Measurements from ENCODE around the gene TSPAN9. TPM values are rescaled to one million over a fixed set of nuclear protein-coding genes. Genes with fewer than 3 reads are reported as not detected.

Gene TSPAN9
- total and polyA plus RNA-seq, 4 donors, result 27.6 to 40.1 (median 30.9) TPM

GRCh38 chr12:3117144-3117581 is 40.0 kb downstream of the TSPAN9 start:
- H3K36me3 ChIP-seq (ENCODE audit: control insufficient read depth, insufficient read depth, low read length), result no peaks in the 10 kb centered on the region
- no peak overlapping the region for H3K4me3 ChIP-seq (ENCODE audit: low read depth, low read length)
- H3K9me3 ChIP-seq (ENCODE audit: control insufficient read depth, insufficient read depth, low read length), result no peaks in the 10 kb centered on the region
- peaks cover 38% of the 10 kb centered on the region for H3K4me1 ChIP-seq (ENCODE audit: control insufficient read depth, insufficient read depth, low read length)
- no peaks in the 10 kb centered on the region for H3K27me3 ChIP-seq (ENCODE audit: control insufficient read depth, insufficient read depth, low read length)
- no peak for DNase-seq (ENCODE audit: low read depth in 4 of 6, low spot score in 6 of 6)
- WGBS (ENCODE audit: insufficient coverage), result 71% methylated on average over 7 of the region's 10 CpGs
- no peak overlapping the region for H3K27ac ChIP-seq (ENCODE audit: low read depth, low read length)

DNA sequence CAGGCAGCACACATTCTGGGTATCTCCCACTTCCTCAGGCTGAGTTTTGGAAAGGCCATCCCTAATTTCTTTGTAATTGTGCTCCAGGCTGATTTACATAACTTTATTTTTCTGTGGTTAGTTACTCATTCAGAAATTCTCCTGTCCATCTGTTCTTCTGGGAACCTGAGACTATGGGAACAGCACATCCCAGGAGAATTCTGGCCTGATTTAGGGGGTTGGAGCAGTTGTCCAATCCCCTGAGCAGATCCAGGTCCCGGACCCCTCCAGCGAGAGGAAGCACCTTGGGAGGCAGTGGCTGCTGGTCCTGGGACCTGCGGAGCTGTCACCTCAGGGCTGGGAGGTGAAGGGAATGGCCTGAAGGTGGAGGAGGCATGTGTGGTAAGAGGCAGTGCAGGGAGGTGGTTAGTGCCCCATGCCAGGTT is 40.4 kb downstream of the TSPAN9 start:
- Histone ChIP-seq H3K9me3 (ENCODE audit: control insufficient read depth, insufficient read depth, low read length) (no peaks in the 10 kb centered on the region), H3K27ac (ENCODE audit: low read depth, low read length) (no peak overlapping the region), H3K27me3 (ENCODE audit: control insufficient read depth, insufficient read depth, low read length) (no peaks in the 10 kb centered on the region), H3K36me3 (ENCODE audit: control insufficient read depth, insufficient read depth, low read length) (no peaks in the 10 kb centered on the region), H3K4me1 (ENCODE audit: control insufficient read depth, insufficient read depth, low read length) (peaks cover 39% of the 10 kb centered on the region), H3K4me3 (ENCODE audit: low read depth, low read length) (no peak overlapping the region)
- no peak for DNase-seq (ENCODE audit: low read depth in 4 of 6, low spot score in 6 of 6)
- 82% methylated on average over 3 of the region's 3 CpGs for WGBS (ENCODE audit: insufficient coverage)

- H3K4me1 ChIP-seq (ENCODE audit: control insufficient read depth, insufficient read depth, low read length), result peaks cover 46% of the 10 kb centered on the region
- H3K9me3 ChIP-seq (ENCODE audit: control insufficient read depth, insufficient read depth, low read length), result no peaks in the 10 kb centered on the region
- H3K27me3 ChIP-seq (ENCODE audit: control insufficient read depth, insufficient read depth, low read length), result no peaks in the 10 kb centered on the region
- no peak overlapping the region for H3K4me3 ChIP-seq (ENCODE audit: low read depth, low read length)
- DNase-seq (ENCODE audit: low read depth in 4 of 6, low spot score in 6 of 6), result no peak
- no peaks in the 10 kb centered on the region for H3K36me3 ChIP-seq (ENCODE audit: control insufficient read depth, insufficient read depth, low read length)
- peak overlapping the region; percentile 47 for H3K27ac ChIP-seq (ENCODE audit: low read depth, low read length)
- 90% methylated on average over 2 of the region's 9 CpGs for WGBS (ENCODE audit: insufficient coverage)
Observed at GRCh38 chr12:3119192-3119755, 42.1 kb downstream of the TSPAN9 start.

DNA sequence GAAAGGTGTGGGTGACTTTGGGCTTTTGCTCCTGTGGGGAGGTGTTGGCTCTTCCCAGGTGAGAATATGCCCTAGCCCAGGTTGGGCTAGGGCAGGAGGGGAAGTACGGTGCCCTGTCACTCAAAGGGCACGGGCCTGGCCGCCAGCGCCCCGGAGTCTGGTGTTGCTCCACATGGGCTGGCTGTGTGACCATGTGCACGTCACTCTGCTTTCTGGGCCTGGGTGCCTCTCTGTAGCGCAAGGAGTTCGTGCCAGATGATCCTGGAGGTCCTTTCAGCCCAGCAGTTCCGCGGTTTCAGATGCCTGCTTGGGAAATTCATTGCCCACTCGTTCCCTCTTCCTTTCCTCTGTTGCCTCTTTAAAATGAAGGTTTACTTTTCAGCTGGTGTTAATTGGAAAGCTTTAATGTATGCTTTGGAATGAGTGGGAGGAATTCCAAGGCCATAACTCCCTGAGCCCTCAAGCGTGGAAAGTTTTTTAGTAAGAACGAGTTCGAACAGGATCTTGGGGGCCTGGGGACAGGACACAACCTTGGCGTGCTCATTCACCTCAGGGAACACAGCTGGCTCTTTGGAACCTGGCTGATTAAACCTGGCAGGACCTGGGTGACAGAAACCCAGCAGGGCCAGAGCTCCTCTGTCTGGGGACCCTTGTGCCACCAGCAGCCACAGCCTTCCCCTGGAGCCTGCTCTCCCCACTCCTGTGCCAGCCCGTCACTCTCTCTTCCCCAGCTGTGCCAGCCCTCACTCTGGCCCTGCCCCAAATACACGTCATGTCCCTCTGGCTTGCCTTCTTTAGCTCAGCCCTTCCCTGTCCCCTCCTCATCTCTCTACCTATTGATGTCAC is 42.8 kb downstream of the TSPAN9 start:
- peaks cover 46% of the 10 kb centered on the region for H3K4me1 ChIP-seq (ENCODE audit: control insufficient read depth, insufficient read depth, low read length)
- WGBS (ENCODE audit: insufficient coverage), result 40% methylated on average over 16 of the region's 17 CpGs
- H3K9me3 ChIP-seq (ENCODE audit: control insufficient read depth, insufficient read depth, low read length), result no peaks in the 10 kb centered on the region
- H3K27me3 ChIP-seq (ENCODE audit: control insufficient read depth, insufficient read depth, low read length), result no peaks in the 10 kb centered on the region
- peak overlapping the region; percentile 47 for H3K27ac ChIP-seq (ENCODE audit: low read depth, low read length)
- no peaks in the 10 kb centered on the region for H3K36me3 ChIP-seq (ENCODE audit: control insufficient read depth, insufficient read depth, low read length)
- no peak overlapping the region for H3K4me3 ChIP-seq (ENCODE audit: low read depth, low read length)
- DNase-seq (ENCODE audit: low read depth in 4 of 6, low spot score in 6 of 6), result peak in 2 of 6 donors; percentile 81 to 87

DNA sequence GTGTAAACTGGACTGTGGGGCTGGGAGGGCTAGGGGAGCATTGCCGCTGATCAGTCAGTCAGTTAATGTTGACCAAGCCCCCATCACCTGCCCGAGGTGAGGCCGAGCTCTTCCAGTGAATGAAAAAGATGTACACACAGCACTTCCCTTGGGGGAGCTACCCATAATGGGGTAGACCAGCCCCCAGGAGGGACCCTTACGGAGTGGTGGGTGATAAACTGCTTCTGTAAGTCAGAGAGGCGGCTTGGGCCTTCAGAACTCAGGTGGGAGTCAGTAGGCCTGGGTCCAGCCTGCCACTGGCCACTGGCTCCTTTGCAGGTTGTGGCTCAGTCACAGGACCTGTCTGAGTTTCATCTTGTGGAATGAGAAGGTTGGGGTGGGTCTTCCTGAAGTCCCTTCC is 43.5 kb downstream of the TSPAN9 start:
- Histone ChIP-seq H3K36me3 (ENCODE audit: control insufficient read depth, insufficient read depth, low read length) (no peaks in the 10 kb centered on the region), H3K4me3 (ENCODE audit: low read depth, low read length) (no peak overlapping the region), H3K9me3 (ENCODE audit: control insufficient read depth, insufficient read depth, low read length) (peaks cover 3% of the 10 kb centered on the region), H3K27ac (ENCODE audit: low read depth, low read length) (no peak overlapping the region), H3K27me3 (ENCODE audit: control insufficient read depth, insufficient read depth, low read length) (no peaks in the 10 kb centered on the region), H3K4me1 (ENCODE audit: control insufficient read depth, insufficient read depth, low read length) (peaks cover 46% of the 10 kb centered on the region)
- DNase-seq (ENCODE audit: low read depth in 4 of 6, low spot score in 6 of 6), result no peak
- WGBS (ENCODE audit: insufficient coverage), result 95% methylated on average over 5 of the region's 5 CpGs

GRCh38 chr12:3122841-3123678 is 45.9 kb downstream of the TSPAN9 start:
- no peak overlapping the region for H3K4me3 ChIP-seq (ENCODE audit: low read depth, low read length)
- no peaks in the 10 kb centered on the region for H3K27me3 ChIP-seq (ENCODE audit: control insufficient read depth, insufficient read depth, low read length)
- peak overlapping the region; percentile 48 for H3K27ac ChIP-seq (ENCODE audit: low read depth, low read length)
- peaks cover 3% of the 10 kb centered on the region for H3K9me3 ChIP-seq (ENCODE audit: control insufficient read depth, insufficient read depth, low read length)
- WGBS (ENCODE audit: insufficient coverage), result 80% methylated on average over 11 of the region's 13 CpGs
- DNase-seq (ENCODE audit: low read depth in 4 of 6, low spot score in 6 of 6), result no peak
- H3K4me1 ChIP-seq (ENCODE audit: control insufficient read depth, insufficient read depth, low read length), result peaks cover 34% of the 10 kb centered on the region
- no peaks in the 10 kb centered on the region for H3K36me3 ChIP-seq (ENCODE audit: control insufficient read depth, insufficient read depth, low read length)

GRCh38 chr12:3123729-3124128 is 46.5 kb downstream of the TSPAN9 start:
- Histone ChIP-seq H3K4me3 (ENCODE audit: low read depth, low read length) (no peak overlapping the region), H3K36me3 (ENCODE audit: control insufficient read depth, insufficient read depth, low read length) (no peaks in the 10 kb centered on the region), H3K27me3 (ENCODE audit: control insufficient read depth, insufficient read depth, low read length) (no peaks in the 10 kb centered on the region), H3K27ac (ENCODE audit: low read depth, low read length) (peak overlapping the region; percentile 37), H3K9me3 (ENCODE audit: control insufficient read depth, insufficient read depth, low read length) (peaks cover 3% of the 10 kb centered on the region), H3K4me1 (ENCODE audit: control insufficient read depth, insufficient read depth, low read length) (peaks cover 31% of the 10 kb centered on the region)
- 83% methylated on average over 4 of the region's 4 CpGs for WGBS (ENCODE audit: insufficient coverage)
- DNase-seq (ENCODE audit: low read depth in 4 of 6, low spot score in 6 of 6), result no peak

DNA sequence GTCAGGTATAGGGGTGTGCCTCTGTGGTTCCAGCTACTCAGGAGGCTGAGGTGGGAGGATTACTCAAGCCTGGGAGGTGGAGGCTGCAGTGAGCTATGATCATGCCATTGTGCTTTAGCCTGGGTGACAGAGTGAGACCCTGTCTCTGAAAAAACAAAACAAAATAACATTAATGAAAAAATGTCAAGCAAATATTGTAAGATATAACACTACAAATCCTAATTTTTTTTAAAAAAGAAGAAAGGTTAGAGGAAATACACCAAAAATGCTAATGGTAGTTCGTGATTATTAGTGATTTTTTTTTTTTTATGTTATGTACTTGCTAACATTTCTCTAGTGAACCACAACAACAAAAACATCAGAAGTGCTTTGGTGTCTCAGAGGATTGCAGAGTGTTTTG is 47.7 kb downstream of the TSPAN9 start:
- peak overlapping the region; percentile 78 for H3K27ac ChIP-seq (ENCODE audit: low read depth, low read length)
- H3K4me3 ChIP-seq (ENCODE audit: low read depth, low read length), result no peak overlapping the region
- H3K36me3 ChIP-seq (ENCODE audit: control insufficient read depth, insufficient read depth, low read length), result no peaks in the 10 kb centered on the region
- DNase-seq (ENCODE audit: low read depth in 4 of 6, low spot score in 6 of 6), result no peak
- no peaks in the 10 kb centered on the region for H3K27me3 ChIP-seq (ENCODE audit: control insufficient read depth, insufficient read depth, low read length)
- peaks cover 24% of the 10 kb centered on the region for H3K4me1 ChIP-seq (ENCODE audit: control insufficient read depth, insufficient read depth, low read length)
- WGBS (ENCODE audit: insufficient coverage), result no CpG with 5 or more reads among the region's 1 CpG
- H3K9me3 ChIP-seq (ENCODE audit: control insufficient read depth, insufficient read depth, low read length), result peaks cover 3% of the 10 kb centered on the region

DNA sequence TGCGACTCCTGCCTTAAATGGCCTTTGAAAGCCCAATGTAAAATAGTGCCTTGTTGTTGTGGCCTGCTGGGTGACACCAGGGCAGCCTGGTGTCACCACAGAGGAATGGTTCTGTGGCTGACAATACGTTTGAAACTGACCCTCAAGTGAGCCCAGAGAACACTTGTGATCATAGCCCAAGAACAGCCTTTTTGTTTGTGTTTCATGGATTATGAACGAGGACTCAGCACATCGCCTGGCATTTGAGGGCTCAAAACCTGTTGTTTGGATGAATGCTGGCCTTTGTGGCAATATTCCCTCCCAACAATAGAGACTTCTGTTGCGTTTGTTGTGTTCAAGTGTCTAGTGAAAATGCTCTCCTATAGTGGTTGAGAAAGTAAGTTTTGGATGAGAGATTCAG is 48.5 kb downstream of the TSPAN9 start:
- Histone ChIP-seq H3K9me3 (ENCODE audit: control insufficient read depth, insufficient read depth, low read length) (peaks cover 3% of the 10 kb centered on the region), H3K27me3 (ENCODE audit: control insufficient read depth, insufficient read depth, low read length) (no peaks in the 10 kb centered on the region), H3K4me3 (ENCODE audit: low read depth, low read length) (no peak overlapping the region), H3K27ac (ENCODE audit: low read depth, low read length) (peak overlapping the region; percentile 78), H3K4me1 (ENCODE audit: control insufficient read depth, insufficient read depth, low read length) (peaks cover 22% of the 10 kb centered on the region), H3K36me3 (ENCODE audit: control insufficient read depth, insufficient read depth, low read length) (no peaks in the 10 kb centered on the region)
- DNase-seq (ENCODE audit: low read depth in 4 of 6, low spot score in 6 of 6), result no peak
- 72% methylated on average over 2 of the region's 5 CpGs for WGBS (ENCODE audit: insufficient coverage)

Data from spinal cord (tissue), 10 donors.